Brain pericyte (primary cell): ENCODE results near the gene VPS9D1.

Experiments used
- DNase-seq: peaks from one replicate; pipeline ENCODE4 v3.0.0-alpha.2; 2012; ENCODE audit warnings: low read depth, low spot score

VPS9D1 gene

GRCh38 chr16:89720813-89721545 is at the start of gene VPS9D1, which contains the start of gene ZNF276:
VPS9D1 (minus strand) TSS chr16:89720898; CDS start chr16:89720861, 37 bp downstream.
ZNF276 (plus strand) TSS chr16:89721537; CDS start chr16:89721641, 104 bp downstream.
- no peak for DNase-seq

GRCh38 chr16:89770367-89770766 is 49.7 kb upstream of the VPS9D1 start:
- no peak for DNase-seq

GRCh38 chr16:89765292-89765830 is 44.7 kb upstream of the VPS9D1 start:
- DNase-seq, result no peak

GRCh38 chr16:89764711-89765201 is 44.1 kb upstream of the VPS9D1 start:
- DNase-seq, result no peak

- no peak for DNase-seq
Measured at GRCh38 chr16:89761304-89761922, 40.7 kb upstream of the VPS9D1 start.

- DNase-seq, result no peak
Measured at GRCh38 chr16:89759746-89760340, 39.1 kb upstream of the VPS9D1 start.

GRCh38 chr16:89749637-89750036 is 28.9 kb upstream of the VPS9D1 start:
- no peak for DNase-seq

GRCh38 chr16:89748921-89749320 is 28.2 kb upstream of the VPS9D1 start:
- no peak for DNase-seq

GRCh38 chr16:89748076-89748475 is 27.4 kb upstream of the VPS9D1 start:
- no peak for DNase-seq

- no peak for DNase-seq
Measured at GRCh38 chr16:89746043-89746442, 25.3 kb upstream of the VPS9D1 start.

- no peak for DNase-seq
Measured at GRCh38 chr16:89744813-89745212, 24.1 kb upstream of the VPS9D1 start.

GRCh38 chr16:89742948-89743347 is 22.2 kb upstream of the VPS9D1 start:
- DNase-seq, result no peak

GRCh38 chr16:89741342-89742014 is 20.8 kb upstream of the VPS9D1 start:
- no peak for DNase-seq

GRCh38 chr16:89739383-89739782 is 18.7 kb upstream of the VPS9D1 start:
- DNase-seq, result no peak

GRCh38 chr16:89738538-89739317 is 18.0 kb upstream of the VPS9D1 start:
- no peak for DNase-seq

- DNase-seq, result no peak
Measured at GRCh38 chr16:89738072-89738377, 17.3 kb upstream of the VPS9D1 start.

- no peak for DNase-seq
Measured at GRCh38 chr16:89737341-89738071, 16.8 kb upstream of the VPS9D1 start.

- DNase-seq, result no peak
Measured at GRCh38 chr16:89736554-89736953, 15.9 kb upstream of the VPS9D1 start.

GRCh38 chr16:89733792-89734191 is 13.1 kb upstream of the VPS9D1 start:
- no peak for DNase-seq

- no peak for DNase-seq
Measured at GRCh38 chr16:89733322-89733721, 12.6 kb upstream of the VPS9D1 start.

GRCh38 chr16:89732918-89733242 is 12.2 kb upstream of the VPS9D1 start:
- DNase-seq, result no peak
